ENCODE measurements around the gene HSPA14. TPM values are rescaled to one million over a fixed set of nuclear protein-coding genes. Genes with fewer than 3 reads are reported as not detected.

HSPA14 gene
- total and polyA plus RNA-seq, 2 of the 8 experiments (the other 6 are each of a cell fraction or from before 2014, with no cell fraction given), result 20.5 to 36.4 TPM

GRCh38 chr10:14876764-14877163, 38.7 kb downstream of the HSPA14 start:
- Histone ChIP-seq H4K20me1 (replicated peaks in 1 of 2; ENCODE audit: control insufficient read depth in 1 of 2, insufficient read depth in 2 of 2, low read length in 2 of 2) (peaks cover 5 to 11% of the 10 kb centered on the region in 2 experiments), H3K9me3 (ENCODE audit: insufficient read depth in 2 of 2, low read depth in 1 of 2, low read length in 1 of 2) (no peaks in the 10 kb centered on the region), H4K8ac (ENCODE audit: extremely low read depth, insufficient read depth, low read length) (no peak overlapping the region), H3K18ac (ENCODE audit: extremely low read depth, low read length) (no peak overlapping the region), H2AFZ (ENCODE audit: low read length) (no peak overlapping the region), H3K27ac (ENCODE audit: low read depth, low read length) (no peak overlapping the region), H2BK5ac (ENCODE audit: low read depth, low read length) (no peak overlapping the region), H3K9ac (replicated peaks in 1 of 4; ENCODE audit: extremely low read depth in 1 of 4, low read depth in 3 of 4, low read length in 3 of 4) (no peak overlapping the region), H4K5ac (ENCODE audit: insufficient read length, low read depth, low read length) (no peak overlapping the region), H2BK120ac (replicated peaks; ENCODE audit: low read depth, low read length) (no peak overlapping the region), H2AK5ac (ENCODE audit: low read depth, low read length) (no peak overlapping the region), H3K23ac (ENCODE audit: insufficient read length) (no peak overlapping the region), H3K4me1 (replicated peaks in 1 of 4; ENCODE audit: control insufficient read depth in 3 of 4, insufficient read depth in 4 of 4, low read length in 3 of 4) (peaks cover 3 to 11% (median 7%) of the 10 kb centered on the region in 4 experiments; a peak in 6 of 7 replicates), H3K79me1 (ENCODE audit: low read depth, low read length) (no peaks in the 10 kb centered on the region; the same call in 1 of the 2 replicates), H2BK20ac (ENCODE audit: low read length) (no peak overlapping the region), H2BK12ac (ENCODE audit: low read depth, low read length) (peak overlapping the region; percentile 51; the same call in 1 of the 2 replicates), H3K4me2 (ENCODE audit: insufficient read depth in 1 of 2, low read depth in 2 of 2, low read length in 2 of 2) (peak overlapping the region; percentile 68 to 76; a peak in 2 of 4 replicates), H3K36me3 (ENCODE audit: control insufficient read depth in 2 of 4, insufficient read depth in 4 of 4, low read length in 3 of 4) (peaks cover 0 to 3% (median under 1%) of the 10 kb centered on the region in 4 experiments; a peak in 2 of 8 replicates), H3K4ac (replicated peaks; ENCODE audit: insufficient read length, low read depth, low read length) (no peak overlapping the region), H3K27me3 (replicated peaks in 1 of 4; ENCODE audit: control insufficient read depth in 3 of 4, extremely low read depth in 1 of 4, insufficient read depth in 3 of 4, low read length in 3 of 4) (no peaks in the 10 kb centered on the region), H3K23me2 (ENCODE audit: low read depth, low read length) (peaks cover 7% of the 10 kb centered on the region), H3K14ac (ENCODE audit: insufficient read length) (no peak overlapping the region), H4K91ac (replicated peaks; ENCODE audit: insufficient read length, low read length) (no peak overlapping the region), H3K79me2 (ENCODE audit: control insufficient read depth in 1 of 2, insufficient read depth in 2 of 2, low read length in 2 of 2) (peaks cover 9 to 35% of the 10 kb centered on the region in 2 experiments), H3K56ac (replicated peaks; ENCODE audit: insufficient read length, low read depth, low read length) (no peak overlapping the region), H3K4me3 (ENCODE audit: extremely low read depth in 1 of 4, insufficient read depth in 2 of 4, low read depth in 3 of 4, low read length in 4 of 4) (peak overlapping the region in 1 of 4 experiments; percentile 89; a peak in 2 of 8 replicates), H2BK15ac (ENCODE audit: low read length) (no peak overlapping the region)
- TF ChIP-seq POU5F1 (IDR thresholded peaks at IDR 0.05; ENCODE audit: low read depth, low read length) (no peak), HDAC2 (IDR thresholded peaks at IDR 0.05; ENCODE audit: borderline replicate concordance in 1 of 2, low read depth in 2 of 2, low read length in 2 of 2) (no peak), TAF7 (optimal IDR thresholded peaks at IDR 0.05; ENCODE audit: borderline replicate concordance, low read depth, low read length) (no peak), JUND (IDR thresholded peaks at IDR 0.05; ENCODE audit: low read length) (no peak), BRCA1 (IDR thresholded peaks at IDR 0.05; ENCODE audit: low read depth, low read length) (no peak), POLR2AphosphoS5 (IDR thresholded peaks at IDR 0.05; ENCODE audit: low read depth, low read length) (no peak), CREB1 (IDR thresholded peaks at IDR 0.05) (no peak), TBP (IDR thresholded peaks at IDR 0.05; ENCODE audit: low read depth, low read length) (no peak)
- DNase-seq (ENCODE audit: low read depth in 1 of 2, low spot score in 2 of 2) (no peak), FAIRE-seq (no peak)
- POLR2A ChIA-PET (ENCODE audit: partially characterized antibody), result interaction anchor here (0.8 to 2.3 kb wide), 3 partner anchors 28 to 39 kb away, joined by 3 to 32 read pairs (median 8); partner anchors contain the start of genes CDNF, HSPA14 and MSANTD7
- CTCF ChIA-PET (ENCODE audit: partially characterized antibody), result interaction anchor here (2.1 to 3.3 kb wide), 2 partner anchors 13 to 340 kb away, joined by 6 to 19 read pairs; no protein-coding TSS in a partner anchor
- WGBS, 2 experiments (ENCODE audit: extremely low coverage in 1 of 2, insufficient coverage in 1 of 2, insufficient read length in 1 of 2, insufficient replicate concordance in 2 of 2, low coverage in 1 of 2, low lambda C conversion rate in 2 of 2, missing lambda C conversion rate in 1 of 2), result 85% methylated on average over 9 of the region's 9 CpGs; no CpG with 5 or more reads in 1 of the 2 experiments

Data from H1 (cell line).